Osteoblast (primary cell): ENCODE results near the gene CDH12. TPM values are rescaled to one million over a fixed set of nuclear protein-coding genes. Genes with fewer than 3 reads are reported as not detected.

Experiments used
- DNase-seq: peaks from one replicate; pipeline ENCODE4 v3.0.0; 2011; ENCODE audit warnings: low spot score, mixed read lengths; ENCODE audit not compliant: insufficient read length; ENCODE audit errors: missing footprints
- H2AFZ ChIP-seq: 2 replicates; pipeline ENCODE4 v1.6.0; 2011; ENCODE audit warnings: mild to moderate bottlenecking, low read length
- H3K27ac ChIP-seq: 2 replicates; pipeline ENCODE4 v1.5.1; 2011; ENCODE audit warnings: mild to moderate bottlenecking, low read depth, low read length, moderate library complexity
- H3K27me3 ChIP-seq: 2 replicates; pipeline ENCODE4 v1.6.0; 2012; ENCODE audit warnings: mild to moderate bottlenecking, control low read depth, inconsistent platforms, low read length, moderate library complexity; ENCODE audit not compliant: insufficient read depth
- H3K36me3 ChIP-seq: 2 replicates; pipeline ENCODE4 v1.5.1; 2011; ENCODE audit warnings: mild to moderate bottlenecking, low read length, control low read depth, moderate library complexity; ENCODE audit not compliant: insufficient read depth
- H3K4me1 ChIP-seq: 2 replicates; pipeline ENCODE4 v1.5.1; 2011; ENCODE audit warnings: mild to moderate bottlenecking, low read length, control low read depth, moderate library complexity; ENCODE audit not compliant: insufficient read depth
- H3K4me2 ChIP-seq: 2 replicates; pipeline ENCODE4 v1.6.0; 2011; ENCODE audit warnings: mild to moderate bottlenecking, low read length; ENCODE audit not compliant: insufficient read depth
- H3K4me3 ChIP-seq: fragments of 200-600 bp; sonication (generic); 3 replicates; pipeline ENCODE4 v1.5.1; 2012; ENCODE audit warnings: mild to moderate bottlenecking, low read length, inconsistent platforms; ENCODE audit not compliant: insufficient read depth
- H3K79me2 ChIP-seq: 2 replicates; pipeline ENCODE4 v1.6.0; 2012; ENCODE audit warnings: mild to moderate bottlenecking, low read length, control low read depth, inconsistent platforms; ENCODE audit not compliant: insufficient read depth
- H3K9me3 ChIP-seq: 2 replicates; pipeline ENCODE4 v1.5.1; 2011; ENCODE audit warnings: low read depth, low read length, control low read depth
- H4K20me1 ChIP-seq: 2 replicates; pipeline ENCODE4 v1.6.0; 2012; ENCODE audit warnings: mild to moderate bottlenecking, low read length, control low read depth; ENCODE audit not compliant: insufficient read depth
- CTCF ChIP-seq: IDR thresholded peaks from 2 replicates; pipeline ENCODE4 v1.5.1; 2011; ENCODE audit warnings: mild to moderate bottlenecking, low read depth, low read length, moderate library complexity; ENCODE audit errors: extremely low read depth
- total RNA-seq: library from RNA; depleted of rRNA; stranded (reverse); fragments of >200 nt; gene quantifications from 2 replicates; pipeline ENCODE4 v1.2.3, GENCODE V29; 2012

CDH12 gene
- total RNA-seq, 1 donor, result not detected

- Histone ChIP-seq H3K27me3 (no peaks in the 10 kb centered on the region), H3K79me2 (no peaks in the 10 kb centered on the region), H3K27ac (no peak overlapping the region), H3K4me1 (no peaks in the 10 kb centered on the region), H2AFZ (no peak overlapping the region), H3K4me3 (no peak overlapping the region), H3K4me2 (no peak overlapping the region), H3K9me3 (no peaks in the 10 kb centered on the region), H4K20me1 (no peaks in the 10 kb centered on the region), H3K36me3 (no peaks in the 10 kb centered on the region)
- no peak for DNase-seq
- TF ChIP-seq CTCF, result no peak
These were observed 190.0 kb downstream of the CDH12 start for GRCh38 chr5:22663134-22663533.

GRCh38 chr5:22662391-22662790, 190.8 kb downstream of the CDH12 start:
- Histone ChIP-seq H3K4me2 (no peak overlapping the region), H3K9me3 (no peaks in the 10 kb centered on the region), H3K4me1 (no peaks in the 10 kb centered on the region), H3K4me3 (no peak overlapping the region), H3K36me3 (no peaks in the 10 kb centered on the region), H3K27me3 (no peaks in the 10 kb centered on the region), H3K79me2 (no peaks in the 10 kb centered on the region), H2AFZ (no peak overlapping the region), H3K27ac (no peak overlapping the region), H4K20me1 (no peaks in the 10 kb centered on the region)
- DNase-seq, result no peak
- TF ChIP-seq CTCF, result no peak

GRCh38 chr5:22651355-22651754, 201.8 kb downstream of the CDH12 start:
- H2AFZ ChIP-seq, result no peak overlapping the region
- no peaks in the 10 kb centered on the region for H4K20me1 ChIP-seq
- no peaks in the 10 kb centered on the region for H3K36me3 ChIP-seq
- TF ChIP-seq CTCF, result no peak
- no peaks in the 10 kb centered on the region for H3K4me1 ChIP-seq
- DNase-seq, result no peak
- no peak overlapping the region for H3K4me2 ChIP-seq
- H3K27ac ChIP-seq, result no peak overlapping the region
- H3K27me3 ChIP-seq, result no peaks in the 10 kb centered on the region
- no peak overlapping the region for H3K4me3 ChIP-seq
- no peaks in the 10 kb centered on the region for H3K79me2 ChIP-seq
- H3K9me3 ChIP-seq, result no peaks in the 10 kb centered on the region

- no peaks in the 10 kb centered on the region for H3K9me3 ChIP-seq
- no peaks in the 10 kb centered on the region for H3K4me1 ChIP-seq
- H3K4me3 ChIP-seq, result no peak overlapping the region
- H3K4me2 ChIP-seq, result no peak overlapping the region
- H2AFZ ChIP-seq, result no peak overlapping the region
- DNase-seq, result no peak
- no peaks in the 10 kb centered on the region for H3K79me2 ChIP-seq
- no peak overlapping the region for H3K27ac ChIP-seq
- TF ChIP-seq CTCF, result no peak
- no peaks in the 10 kb centered on the region for H3K27me3 ChIP-seq
- H4K20me1 ChIP-seq, result no peaks in the 10 kb centered on the region
- H3K36me3 ChIP-seq, result no peaks in the 10 kb centered on the region
These were observed 202.6 kb downstream of the CDH12 start for GRCh38 chr5:22650511-22650910.
